IMR-90 (cell line): ENCODE results near the gene SPART. TPM values are rescaled to one million over a fixed set of nuclear protein-coding genes. Genes with fewer than 3 reads are reported as not detected.

Source experiments
- ATAC-seq: fragments of 200-7000 bp; cut with Tn5 transposase; 2 replicates; pipeline ENCODE4 v1.9.1; 2020; ENCODE audit warnings: low read depth, mild to moderate bottlenecking, moderate library complexity
- BruUV-seq: library from RNA; stranded (reverse); fragments of 400-500 nt; replicated peaks from 2 replicates; lab custom pipeline; 2021; lab: Mats Ljungman, UMichigan
- CTCF ChIA-PET: fragments of 300-600 bp; formaldehyde crosslinking; extraction: SDS; loops from one replicate; lab custom pipeline; 2021; ENCODE audit warnings: antibody characterized with exemption; lab: Yijun Ruan, JAX
- POLR2A ChIA-PET: fragments of 300-600 bp; sonication (Branson Sonifier 250); formaldehyde crosslinking; loops from one replicate; lab custom pipeline; 2022; ENCODE audit warnings: antibody characterized with exemption; ENCODE audit not compliant: unreplicated experiment; lab: Charles Lee
- DNase-seq: peaks from one replicate; pipeline ENCODE4 v3.0.0; 2013
- H2AFZ ChIP-seq: replicated peaks from 2 replicates; pipeline ENCODE3; 2013; ENCODE audit warnings: low read length, mild to moderate bottlenecking; ENCODE audit not compliant: poor library complexity
- H2AK5ac ChIP-seq: 2 replicates; pipeline ENCODE4 v1.6.1; 2013; ENCODE audit warnings: low read depth, low read length, inconsistent platforms
- H2AK9ac ChIP-seq: replicated peaks from 2 replicates; pipeline ENCODE3; 2013; ENCODE audit warnings: mild to moderate bottlenecking, low read depth, low read length, moderate library complexity; ENCODE audit not compliant: poor library complexity
- H2BK120ac ChIP-seq: 2 replicates; pipeline ENCODE4 v1.6.1; 2013; ENCODE audit warnings: low read depth, low read length, inconsistent platforms
- H2BK15ac ChIP-seq: 3 replicates; pipeline ENCODE4 v1.6.1; 2013; ENCODE audit warnings: low read depth, low read length, inconsistent platforms
- H2BK20ac ChIP-seq: 2 replicates; pipeline ENCODE4 v1.6.1; 2013; ENCODE audit warnings: low read depth, mild to moderate bottlenecking, inconsistent platforms, low read length, moderate library complexity
- H2BK5ac ChIP-seq: 2 replicates; pipeline ENCODE4 v1.6.1; 2013; ENCODE audit warnings: mild to moderate bottlenecking, low read depth, low read length, inconsistent platforms; ENCODE audit not compliant: poor library complexity, severe bottlenecking
- H3K14ac ChIP-seq: replicated peaks from 2 replicates; pipeline ENCODE4 v1.6.1; 2013; ENCODE audit warnings: low read depth, low read length, inconsistent platforms
- H3K18ac ChIP-seq: 2 replicates; pipeline ENCODE4 v1.6.1; 2013; ENCODE audit warnings: low read depth, low read length, control low read depth
- H3K23ac ChIP-seq: 2 replicates; pipeline ENCODE4 v1.6.1; 2013; ENCODE audit warnings: low read depth, low read length, inconsistent platforms
- H3K27ac ChIP-seq: 2 replicates; pipeline ENCODE4 v1.5.1; 2013; ENCODE audit warnings: mild to moderate bottlenecking, control low read depth, low read length; ENCODE audit not compliant: insufficient read depth
- H3K27me3 ChIP-seq: 2 replicates; pipeline ENCODE4 v1.6.1; 2013; ENCODE audit warnings: low read length; ENCODE audit not compliant: control insufficient read depth, insufficient read depth
- H3K36me3 ChIP-seq: 2 replicates; pipeline ENCODE4 v1.6.1; 2013; ENCODE audit warnings: low read length, mixed read lengths; ENCODE audit not compliant: control insufficient read depth, insufficient read depth
- H3K4ac ChIP-seq: 2 replicates; pipeline ENCODE4 v1.6.1; 2013; ENCODE audit warnings: low read depth, low read length, inconsistent platforms
- H3K4me1 ChIP-seq: 2 replicates; pipeline ENCODE4 v1.6.1; 2013; ENCODE audit warnings: low read length, mixed read lengths; ENCODE audit not compliant: control insufficient read depth, insufficient read depth
- H3K4me2 ChIP-seq: 2 replicates; pipeline ENCODE4 v1.6.1; 2013; ENCODE audit warnings: low read depth, mild to moderate bottlenecking, control low read depth, low read length, moderate library complexity
- H3K4me3 ChIP-seq: 2 replicates; pipeline ENCODE4 v1.5.1; 2013; ENCODE audit warnings: low read depth, mild to moderate bottlenecking, control low read depth, low read length, moderate library complexity; ENCODE audit not compliant: insufficient read depth
- H3K56ac ChIP-seq: 2 replicates; pipeline ENCODE4 v1.6.1; 2013; ENCODE audit warnings: low read length, inconsistent platforms; ENCODE audit not compliant: insufficient read depth; ENCODE audit errors: extremely low read depth
- H3K79me1 ChIP-seq, 2 experiments: 2 replicates each; pipeline ENCODE4 v1.6.1; 2013; ENCODE audit warnings: low read length in 2 of 2, inconsistent platforms in 1 of 2, low read depth in 1 of 2
- H3K9ac ChIP-seq: 2 replicates; pipeline ENCODE4 v1.6.1; 2013; ENCODE audit warnings: low read depth, low read length, control low read depth
- H3K9me1 ChIP-seq: 2 replicates; pipeline ENCODE4 v1.6.1; 2013; ENCODE audit warnings: low read length, inconsistent platforms; ENCODE audit not compliant: insufficient read depth
- H3K9me3 ChIP-seq: 2 replicates; pipeline ENCODE4 v1.6.1; 2013; ENCODE audit warnings: low read length; ENCODE audit not compliant: control insufficient read depth, insufficient read depth
- H4K20me1 ChIP-seq: 2 replicates; pipeline ENCODE4 v1.6.1; 2013; ENCODE audit warnings: low read length, inconsistent platforms; ENCODE audit not compliant: insufficient read depth
- H4K5ac ChIP-seq: 2 replicates; pipeline ENCODE4 v1.6.1; 2013; ENCODE audit warnings: mild to moderate bottlenecking, low read depth, low read length, control low read depth
- H4K8ac ChIP-seq, 2 experiments: 2 replicates each; pipeline ENCODE4 v1.6.1; 2013; ENCODE audit warnings: low read depth in 2 of 2, low read length in 2 of 2, control low read depth in 1 of 2, inconsistent platforms in 1 of 2
- H4K91ac ChIP-seq: 2 replicates; pipeline ENCODE4 v1.6.1; 2013; ENCODE audit warnings: low read depth, low read length, inconsistent platforms; ENCODE audit not compliant: insufficient read depth
- BHLHE40 ChIP-seq: fragments of 150-350 bp; IDR thresholded peaks from 2 replicates; pipeline ENCODE4 v1.6.1; 2016; ENCODE audit warnings: mild to moderate bottlenecking, low read depth, low read length
- CEBPB ChIP-seq: IDR thresholded peaks from 2 replicates; pipeline ENCODE4 v1.6.1; 2012; ENCODE audit warnings: low read depth, low read length, improper control_type of control experiment
- CHD1 ChIP-seq: IDR thresholded peaks from 2 replicates; pipeline ENCODE4 v1.6.1; 2012; ENCODE audit warnings: low read depth, low read length, improper control_type of control experiment
- CTCF ChIP-seq: conservative IDR thresholded peaks from 2 replicates; pipeline ENCODE4 v1.5.1; 2012; ENCODE audit warnings: mild to moderate bottlenecking, low read depth, low read length, improper control_type of control experiment
- ELK1 ChIP-seq: fragments of 150-350 bp; IDR thresholded peaks from 2 replicates; pipeline ENCODE4 v1.6.1; 2016; ENCODE audit warnings: low read depth, mild to moderate bottlenecking, low read length, moderate library complexity, borderline replicate concordance
- FOS ChIP-seq: fragments of 150-350 bp; IDR thresholded peaks from 2 replicates; pipeline ENCODE4 v1.6.1; 2016; ENCODE audit warnings: low read depth, low read length
- MAFK ChIP-seq: IDR thresholded peaks from 2 replicates; pipeline ENCODE4 v1.6.1; 2012; ENCODE audit warnings: low read depth, low read length, improper control_type of control experiment
- MAZ ChIP-seq: IDR thresholded peaks from 2 replicates; pipeline ENCODE4 v1.6.1; 2012; ENCODE audit warnings: low read depth, mild to moderate bottlenecking, low read length, improper control_type of control experiment, moderate library complexity, borderline replicate concordance
- MXI1 ChIP-seq: IDR thresholded peaks from 2 replicates; pipeline ENCODE4 v1.6.1; 2012; ENCODE audit warnings: low read depth, mild to moderate bottlenecking, low read length, moderate library complexity, borderline replicate concordance
- NFE2L2 ChIP-seq: fragments of 150-350 bp; IDR thresholded peaks from 2 replicates; pipeline ENCODE4 v1.6.1; 2016; ENCODE audit warnings: low read depth, mild to moderate bottlenecking, low read length
- POLR2A ChIP-seq: IDR thresholded peaks from 2 replicates; pipeline ENCODE4 v1.6.1; 2012; ENCODE audit warnings: mild to moderate bottlenecking, low read depth, low read length
- RAD21 ChIP-seq: IDR thresholded peaks from 2 replicates; pipeline ENCODE4 v1.6.1; 2012; ENCODE audit warnings: low read length, improper control_type of control experiment
- RCOR1 ChIP-seq: IDR thresholded peaks from 2 replicates; pipeline ENCODE4 v1.6.1; 2012; ENCODE audit warnings: mild to moderate bottlenecking, low read length, improper control_type of control experiment; ENCODE audit not compliant: insufficient replicate concordance
- RFX5 ChIP-seq: IDR thresholded peaks from 2 replicates; pipeline ENCODE4 v1.8.0; 2012; ENCODE audit warnings: low read depth, mild to moderate bottlenecking, low read length, moderate library complexity
- SMC3 ChIP-seq: fragments of 150-350 bp; IDR thresholded peaks from 2 replicates; pipeline ENCODE4 v1.6.1; 2016; ENCODE audit warnings: low read depth, mild to moderate bottlenecking, antibody characterized with exemption, low read length, moderate library complexity
- USF2 ChIP-seq: fragments of 150-350 bp; IDR thresholded peaks from 2 replicates; pipeline ENCODE4 v1.6.1; 2017; ENCODE audit warnings: mild to moderate bottlenecking, antibody characterized with exemption, low read length, low read depth
- WGBS, 2 experiments: methylation state at CpG; one replicate each; pipeline versions ENCODE4 v1.1.5 to v1.1.7; 2013; ENCODE audit warnings: missing lambda C conversion rate in 2 of 2; ENCODE audit not compliant: insufficient read length in 1 of 2; ENCODE audit errors: extremely low coverage in 2 of 2; 5-methylcytosine and 5-hydroxymethylcytosine counted together
- dilution Hi-C: fragments of 300-500 bp; cut with HindIII; formaldehyde crosslinking; loops from one replicate; pipeline ENCODE4 v1.14.3; 2018; ENCODE audit warnings: low sequenced_read_pairs; ENCODE audit not compliant: unreplicated experiment
- in situ Hi-C: fragments of 300-500 bp; cut with MboI; formaldehyde crosslinking; loops from 3 replicates; pipeline ENCODE4 v1.14.3; 2019; ENCODE audit warnings: low sequenced_read_pairs, inconsistent platforms, mixed read lengths
- intact Hi-C: fragments of 100-400 bp; cut with micrococcal nuclease; formaldehyde crosslinking; loops from 2 replicates; pipeline ENCODE4 v1.10.0; 2022
- polyA plus RNA-seq, 3 experiments: library from polyadenylated mRNA; depleted of rRNA; stranded (reverse); fragments of >200 nt; gene quantifications; 2 replicates each; pipeline ENCODE4 v1.2.3, GENCODE V29; 2012; ENCODE audit warnings: low replicate concordance in 1 of 3
- total RNA-seq: library from RNA; depleted of rRNA; stranded (reverse); fragments of >200 nt; gene quantifications from 2 replicates; pipeline ENCODE4 v1.2.3, GENCODE V29; 2012

Gene SPART
- total and polyA plus RNA-seq, 2 of the 4 experiments (the other 2 are of a cell fraction) = 43.8 to 110 TPM

GRCh38 chr13:36323951-36324566 lies 22.1 kb downstream of the SPART start:
- no peak overlapping the region for H4K91ac ChIP-seq
- intact Hi-C loops = no loop called here
- H3K14ac ChIP-seq = no peak overlapping the region
- no peak overlapping the region for H3K18ac ChIP-seq
- no peak overlapping the region for H3K27ac ChIP-seq
- H3K4ac ChIP-seq = no peak overlapping the region
- H2BK5ac ChIP-seq = no peak overlapping the region
- TF ChIP-seq USF2 (no peak), ELK1 (no peak), RFX5 (no peak), RAD21 (no peak), MAZ (no peak), RCOR1 (no peak), POLR2A (no peak), FOS (no peak), MAFK (no peak), SMC3 (no peak), BHLHE40 (no peak), CHD1 (no peak), NFE2L2 (no peak), CEBPB (no peak), MXI1 (no peak), CTCF (no peak)
- H3K9me1 ChIP-seq = peaks cover 4% of the 10 kb centered on the region; the same call in 1 of the 2 replicates
- ChIA-PET POLR2A (no interaction called here), CTCF (no interaction called here)
- no peak overlapping the region for H2AK9ac ChIP-seq
- H4K20me1 ChIP-seq = peaks cover 3% of the 10 kb centered on the region; the same call in 1 of the 2 replicates
- DNase-seq (peak; percentile 52), ATAC-seq (peak; percentile 77)
- H3K4me2 ChIP-seq = no peak overlapping the region
- peaks cover 34% of the 10 kb centered on the region for H3K36me3 ChIP-seq
- no peak overlapping the region for H2BK20ac ChIP-seq
- H3K79me1 ChIP-seq = peaks cover 6 to 11% of the 10 kb centered on the region in 2 experiments
- dilution Hi-C loops = no loop called here
- WGBS, 2 experiments = no CpG with 5 or more reads among the region's 1 CpG
- BruUV-seq = no TSS peak
- H3K4me1 ChIP-seq = peaks cover 2% of the 10 kb centered on the region; the same call in 1 of the 2 replicates
- no peak overlapping the region for H2BK120ac ChIP-seq
- H2AK5ac ChIP-seq = no peak overlapping the region
- 0 out of 4 replicates have a peak overlapping the region, but pooled peaks of 1 of the 2 experiments have one; percentile 10 for H4K8ac ChIP-seq
- H4K5ac ChIP-seq = no peak overlapping the region
- no peak overlapping the region for H3K56ac ChIP-seq
- no peak overlapping the region for H3K9ac ChIP-seq
- H3K27me3 ChIP-seq = no peaks in the 10 kb centered on the region
- no peak overlapping the region for H2BK15ac ChIP-seq
- in situ Hi-C loops = no loop called here
- H3K23ac ChIP-seq = no peak overlapping the region
- no peaks in the 10 kb centered on the region for H3K9me3 ChIP-seq
- H3K4me3 ChIP-seq = no peak overlapping the region
- H2AFZ ChIP-seq = no peak overlapping the region
